Prostate gland (tissue), 2 donors: ENCODE data around the gene TEX54.

ENCODE experiments used
- POLR2A ChIP-seq: fragments of 450-650 bp; IDR thresholded peaks from one replicate; pipeline ENCODE4 v1.6.1; 2016; ENCODE audit warnings: antibody characterized with exemption, mild to moderate bottlenecking
- POLR2AphosphoS5 ChIP-seq: sonication (generic); formaldehyde crosslinking; IDR thresholded peaks from one replicate; pipeline ENCODE4 v1.6.1; 2017; ENCODE audit warnings: antibody characterized with exemption
- TF ChIP-seq, protein P1 (sequence below), 4 experiments: fragments of 200-600 bp in 2 of 4; fragments of 450-650 bp in 2 of 4; sonication (generic) in 2 of 4; IDR thresholded peaks; 1 replicate in 3 of 4; 2 replicates in 1 of 4; pipeline ENCODE4 v1.5.1; 2016 to 2019; ENCODE audit warnings: antibody characterized with exemption in 4 of 4, mild to moderate bottlenecking in 2 of 4, moderate library complexity in 2 of 4

DNA sequence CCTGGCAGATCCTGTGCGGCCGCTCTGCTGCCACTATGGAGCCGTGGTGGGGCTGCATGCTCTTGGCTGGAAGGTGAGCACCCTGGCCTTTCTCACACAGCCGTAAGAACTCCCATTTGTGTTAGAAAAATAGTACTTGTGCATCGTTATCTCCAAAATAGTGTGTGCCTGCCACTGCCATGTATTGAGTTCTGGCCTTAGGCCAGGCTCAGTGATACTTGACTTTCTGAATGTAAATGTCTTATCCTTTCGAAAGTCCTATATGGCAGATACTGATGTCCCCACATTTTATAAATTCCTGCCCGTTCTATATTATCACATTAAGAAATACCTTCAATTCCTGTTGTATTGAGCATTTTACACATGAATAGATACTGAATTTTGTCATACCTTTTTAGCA lies 49.9 kb downstream of the TEX54 start:
- TF ChIP-seq POLR2AphosphoS5 (no peak), POLR2A (no peak)
- TF ChIP-seq, protein P1, sequence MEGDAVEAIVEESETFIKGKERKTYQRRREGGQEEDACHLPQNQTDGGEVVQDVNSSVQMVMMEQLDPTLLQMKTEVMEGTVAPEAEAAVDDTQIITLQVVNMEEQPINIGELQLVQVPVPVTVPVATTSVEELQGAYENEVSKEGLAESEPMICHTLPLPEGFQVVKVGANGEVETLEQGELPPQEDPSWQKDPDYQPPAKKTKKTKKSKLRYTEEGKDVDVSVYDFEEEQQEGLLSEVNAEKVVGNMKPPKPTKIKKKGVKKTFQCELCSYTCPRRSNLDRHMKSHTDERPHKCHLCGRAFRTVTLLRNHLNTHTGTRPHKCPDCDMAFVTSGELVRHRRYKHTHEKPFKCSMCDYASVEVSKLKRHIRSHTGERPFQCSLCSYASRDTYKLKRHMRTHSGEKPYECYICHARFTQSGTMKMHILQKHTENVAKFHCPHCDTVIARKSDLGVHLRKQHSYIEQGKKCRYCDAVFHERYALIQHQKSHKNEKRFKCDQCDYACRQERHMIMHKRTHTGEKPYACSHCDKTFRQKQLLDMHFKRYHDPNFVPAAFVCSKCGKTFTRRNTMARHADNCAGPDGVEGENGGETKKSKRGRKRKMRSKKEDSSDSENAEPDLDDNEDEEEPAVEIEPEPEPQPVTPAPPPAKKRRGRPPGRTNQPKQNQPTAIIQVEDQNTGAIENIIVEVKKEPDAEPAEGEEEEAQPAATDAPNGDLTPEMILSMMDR (IDR thresholded peaks at IDR 0.05): no peak
